Measurements from ENCODE around the gene PHF21A. TPM values are rescaled to one million over a fixed set of nuclear protein-coding genes. Genes with fewer than 3 reads are reported as not detected.

Gene PHF21A
- total RNA-seq, 1 donor from 2014 or later, result 69.7 TPM

DNA sequence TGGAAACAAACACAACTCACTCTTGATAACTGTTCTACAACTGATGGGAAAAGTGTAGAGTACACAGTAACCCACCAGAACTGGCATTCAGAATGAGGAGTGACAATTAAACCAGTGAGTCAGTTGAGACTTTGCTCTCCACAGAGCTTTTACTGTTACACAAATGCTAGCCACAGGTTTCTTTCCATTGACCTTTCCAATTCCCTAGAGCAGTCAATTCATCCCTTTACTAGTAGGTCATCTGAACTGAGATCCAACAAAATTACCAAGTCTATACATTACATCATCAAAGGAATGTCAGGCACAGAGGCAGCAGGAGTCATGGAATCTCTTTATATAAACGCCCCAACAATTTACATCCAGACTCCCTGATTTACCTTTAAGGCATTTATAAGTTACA lies 65.9 kb downstream of the PHF21A start:
- TF ChIP-seq, protein P1, sequence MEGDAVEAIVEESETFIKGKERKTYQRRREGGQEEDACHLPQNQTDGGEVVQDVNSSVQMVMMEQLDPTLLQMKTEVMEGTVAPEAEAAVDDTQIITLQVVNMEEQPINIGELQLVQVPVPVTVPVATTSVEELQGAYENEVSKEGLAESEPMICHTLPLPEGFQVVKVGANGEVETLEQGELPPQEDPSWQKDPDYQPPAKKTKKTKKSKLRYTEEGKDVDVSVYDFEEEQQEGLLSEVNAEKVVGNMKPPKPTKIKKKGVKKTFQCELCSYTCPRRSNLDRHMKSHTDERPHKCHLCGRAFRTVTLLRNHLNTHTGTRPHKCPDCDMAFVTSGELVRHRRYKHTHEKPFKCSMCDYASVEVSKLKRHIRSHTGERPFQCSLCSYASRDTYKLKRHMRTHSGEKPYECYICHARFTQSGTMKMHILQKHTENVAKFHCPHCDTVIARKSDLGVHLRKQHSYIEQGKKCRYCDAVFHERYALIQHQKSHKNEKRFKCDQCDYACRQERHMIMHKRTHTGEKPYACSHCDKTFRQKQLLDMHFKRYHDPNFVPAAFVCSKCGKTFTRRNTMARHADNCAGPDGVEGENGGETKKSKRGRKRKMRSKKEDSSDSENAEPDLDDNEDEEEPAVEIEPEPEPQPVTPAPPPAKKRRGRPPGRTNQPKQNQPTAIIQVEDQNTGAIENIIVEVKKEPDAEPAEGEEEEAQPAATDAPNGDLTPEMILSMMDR (IDR thresholded peaks at IDR 0.05), result no peak

DNA sequence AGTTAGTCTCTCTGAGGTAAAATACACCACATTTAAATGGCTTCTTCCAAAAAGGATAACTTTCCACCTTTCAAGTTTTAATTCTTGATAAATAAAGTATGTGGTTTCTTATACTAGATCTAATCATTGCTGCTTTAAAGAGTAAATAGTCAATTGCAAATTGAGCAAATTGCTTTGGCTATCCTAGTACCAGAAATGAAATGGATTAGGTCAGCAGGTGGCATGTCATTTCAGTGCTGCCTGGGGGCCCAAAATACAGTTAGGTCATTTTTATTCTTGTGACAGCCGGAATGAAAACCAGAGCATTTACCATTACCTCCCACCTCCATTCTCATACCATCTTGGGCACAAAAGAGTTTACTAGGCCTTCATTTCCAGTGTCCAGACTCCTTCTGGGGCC lies 70.2 kb downstream of the PHF21A start:
- TF ChIP-seq, protein P1 (IDR thresholded peaks at IDR 0.05), result no peak
- Histone ChIP-seq H3K27ac (no peak overlapping the region), H3K4me1 (peaks cover 0 to 21% of the 10 kb centered on the region in 2 donors), H3K9me3 (no peaks in the 10 kb centered on the region), H3K27me3 (no peaks in the 10 kb centered on the region), H3K36me3 (no peaks in the 10 kb centered on the region), H3K4me3 (no peak overlapping the region)
- intact Hi-C loops (cut with DNase I), result no loop called here
- DNase-seq (ENCODE audit: low spot score in 2 of 2), result no peak

More for the DNA sequence above, 65.9 kb downstream of the PHF21A start:
- intact Hi-C loops (cut with DNase I), result no loop called here
- no peak overlapping the region for H3K27ac ChIP-seq
- peaks cover 0 to 27% of the 10 kb centered on the region in 2 donors for H3K4me1 ChIP-seq
- DNase-seq (ENCODE audit: low spot score in 2 of 2), result no peak
- H3K27me3 ChIP-seq, result no peaks in the 10 kb centered on the region
- H3K9me3 ChIP-seq, result no peaks in the 10 kb centered on the region
- H3K36me3 ChIP-seq, result no peaks in the 10 kb centered on the region
- H3K4me3 ChIP-seq, result no peak overlapping the region

DNA sequence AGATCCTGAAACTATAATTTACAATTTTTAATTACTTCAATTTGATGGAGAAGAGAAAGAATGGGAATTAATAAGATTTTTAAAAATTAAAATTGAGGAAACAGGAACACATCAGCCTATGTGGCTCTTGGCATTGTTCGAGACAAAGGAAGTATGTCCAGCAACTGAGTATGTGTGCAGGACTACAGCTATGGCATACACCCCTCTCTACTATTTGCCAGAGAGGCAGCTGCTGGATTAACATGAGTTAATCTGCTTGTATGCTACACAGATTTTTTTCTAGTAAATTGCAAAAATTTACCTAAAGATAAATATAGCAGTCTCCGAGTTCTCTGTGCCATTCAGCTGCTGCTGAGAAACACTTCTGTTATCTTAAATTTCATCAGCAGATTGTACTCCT lies 70.6 kb downstream of the PHF21A start:
- intact Hi-C loops (cut with DNase I), result no loop called here
- DNase-seq (ENCODE audit: low spot score in 2 of 2), result no peak
- no peak overlapping the region for H3K27ac ChIP-seq
- H3K4me1 ChIP-seq, result peaks cover 0 to 21% of the 10 kb centered on the region in 2 donors
- TF ChIP-seq, protein P1 (IDR thresholded peaks at IDR 0.05), result no peak
- no peaks in the 10 kb centered on the region for H3K27me3 ChIP-seq
- no peaks in the 10 kb centered on the region for H3K9me3 ChIP-seq
- H3K4me3 ChIP-seq, result no peak overlapping the region
- no peaks in the 10 kb centered on the region for H3K36me3 ChIP-seq

DNA sequence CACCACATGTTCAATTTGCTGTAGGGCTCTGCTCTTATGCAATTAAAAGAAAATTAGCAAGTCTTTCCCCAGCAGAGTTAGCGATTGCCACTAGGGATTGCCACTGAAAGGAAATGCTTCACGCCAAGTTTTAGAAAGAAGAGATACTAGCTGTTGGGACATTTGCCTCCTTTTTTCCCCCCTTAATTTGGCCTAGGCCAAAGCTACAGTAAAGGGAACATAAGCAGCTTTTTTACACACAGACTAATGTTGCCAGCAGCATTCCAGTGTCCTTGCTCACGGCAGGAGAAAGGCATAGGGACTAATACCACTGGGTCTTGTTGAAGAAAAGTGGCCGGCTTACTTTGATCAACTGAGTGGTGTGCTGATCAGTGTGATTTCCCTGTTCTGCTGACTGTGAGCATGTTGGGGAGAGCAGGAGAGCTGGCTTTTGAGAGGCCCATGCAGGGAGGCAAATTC lies 71.2 kb downstream of the PHF21A start:
- peak in 1 of 2 donors; percentile 61 for DNase-seq (ENCODE audit: low spot score in 2 of 2)
- intact Hi-C loops (cut with DNase I), result no loop called here
- no peak overlapping the region for H3K27ac ChIP-seq

DNA sequence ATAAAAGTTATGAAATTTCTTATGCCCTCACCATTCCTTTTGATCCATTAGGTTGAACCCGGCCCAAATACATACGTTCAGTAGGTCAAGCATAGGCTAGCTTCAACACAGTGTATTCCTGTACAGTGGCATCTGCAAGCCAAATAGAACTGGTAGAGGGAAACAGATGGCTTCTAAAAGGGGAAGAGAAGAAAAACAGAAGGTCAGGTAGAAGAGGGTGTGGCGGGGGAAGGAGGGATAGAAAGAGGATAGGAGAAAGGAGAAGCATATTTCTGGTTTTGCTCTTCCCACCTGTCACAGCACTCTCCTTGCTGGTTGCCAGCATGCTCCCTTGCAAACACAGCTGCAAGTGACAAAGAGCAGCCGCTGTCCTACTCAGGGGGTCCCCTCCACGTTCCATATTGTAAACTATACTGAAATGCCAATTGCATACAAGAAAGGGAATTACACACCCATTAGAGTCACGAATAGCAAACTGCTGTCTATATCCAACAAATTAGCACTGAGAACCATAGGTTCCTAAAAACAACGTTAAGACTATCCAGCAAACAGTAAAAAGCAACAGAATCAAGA lies 71.8 kb downstream of the PHF21A start:
- Histone ChIP-seq H3K27ac (no peak overlapping the region), H3K27me3 (no peaks in the 10 kb centered on the region), H3K9me3 (no peaks in the 10 kb centered on the region), H3K36me3 (no peaks in the 10 kb centered on the region), H3K4me3 (no peak overlapping the region), H3K4me1 (peaks cover 0 to 19% of the 10 kb centered on the region in 2 donors)
- TF ChIP-seq, protein P1 (IDR thresholded peaks at IDR 0.05), result no peak
- intact Hi-C loops (cut with DNase I), result no loop called here
- DNase-seq (ENCODE audit: low spot score in 2 of 2), result no peak

More for the DNA sequence above, 71.2 kb downstream of the PHF21A start:
- H3K4me1 ChIP-seq, result peaks cover 0 to 21% of the 10 kb centered on the region in 2 donors
- TF ChIP-seq, protein P1 (IDR thresholded peaks at IDR 0.05), result no peak
- H3K4me3 ChIP-seq, result no peak overlapping the region
- H3K9me3 ChIP-seq, result no peaks in the 10 kb centered on the region
- no peaks in the 10 kb centered on the region for H3K27me3 ChIP-seq
- no peaks in the 10 kb centered on the region for H3K36me3 ChIP-seq

All from ascending aorta (tissue), 2 donors.